BE2C (cell line): Measurements from ENCODE around the gene TLX2.
A peak's percentile ranks its signal among the peaks of the same experiment; 100 is the strongest.

Experiments
- DNase-seq: peaks from one replicate; pipeline ENCODE4 v3.0.0-alpha.2; 2020
- H3K27me3 ChIP-seq: fragments of 250-450 bp; sonication (Bioruptor Pico); 2 replicates; pipeline ENCODE4 v1.5.1; 2020; ENCODE audit warnings: mild to moderate bottlenecking
- H3K36me3 ChIP-seq: fragments of 250-450 bp; sonication (Bioruptor Pico); 2 replicates; pipeline ENCODE4 v1.5.1; 2020; ENCODE audit warnings: mild to moderate bottlenecking
- H3K4me1 ChIP-seq: fragments of 250-450 bp; sonication (Bioruptor Pico); 2 replicates; pipeline ENCODE4 v1.5.1; 2020
- H3K4me3 ChIP-seq: 2 replicates; pipeline ENCODE4 v1.5.1; 2011; ENCODE audit warnings: low read depth, low read length
- H3K9me3 ChIP-seq: fragments of 250-450 bp; sonication (Bioruptor Pico); 2 replicates; pipeline ENCODE4 v1.5.1; 2020
- TF ChIP-seq, protein P1 (sequence below): IDR thresholded peaks from 2 replicates; pipeline ENCODE4 v1.5.1; 2012; ENCODE audit warnings: mild to moderate bottlenecking, low read depth, low read length

TLX2 gene

DNA sequence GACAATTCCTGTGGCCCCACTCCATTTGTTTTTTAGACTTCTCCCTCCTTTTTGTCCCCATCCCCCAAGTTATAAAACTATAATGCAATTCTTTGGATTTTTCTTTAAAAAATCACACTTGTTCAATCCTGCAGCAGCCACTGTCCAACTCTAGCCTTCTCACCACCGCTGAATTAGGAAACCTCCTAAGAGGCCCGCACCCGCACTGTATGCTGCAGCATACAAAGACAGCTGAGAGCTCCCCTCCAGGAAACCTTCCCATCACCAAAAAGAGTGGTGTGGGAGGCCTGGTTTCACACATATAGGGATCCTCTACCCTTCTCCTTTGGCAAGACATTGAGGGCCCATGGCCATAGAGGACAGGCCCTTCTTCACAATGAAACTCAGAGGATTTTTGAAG is 9.7 kb upstream of the TLX2 start:
- H3K4me1 ChIP-seq: peaks cover 11% of the 10 kb centered on the region
- no peak for DNase-seq
- H3K27me3 ChIP-seq: no peaks in the 10 kb centered on the region

DNA sequence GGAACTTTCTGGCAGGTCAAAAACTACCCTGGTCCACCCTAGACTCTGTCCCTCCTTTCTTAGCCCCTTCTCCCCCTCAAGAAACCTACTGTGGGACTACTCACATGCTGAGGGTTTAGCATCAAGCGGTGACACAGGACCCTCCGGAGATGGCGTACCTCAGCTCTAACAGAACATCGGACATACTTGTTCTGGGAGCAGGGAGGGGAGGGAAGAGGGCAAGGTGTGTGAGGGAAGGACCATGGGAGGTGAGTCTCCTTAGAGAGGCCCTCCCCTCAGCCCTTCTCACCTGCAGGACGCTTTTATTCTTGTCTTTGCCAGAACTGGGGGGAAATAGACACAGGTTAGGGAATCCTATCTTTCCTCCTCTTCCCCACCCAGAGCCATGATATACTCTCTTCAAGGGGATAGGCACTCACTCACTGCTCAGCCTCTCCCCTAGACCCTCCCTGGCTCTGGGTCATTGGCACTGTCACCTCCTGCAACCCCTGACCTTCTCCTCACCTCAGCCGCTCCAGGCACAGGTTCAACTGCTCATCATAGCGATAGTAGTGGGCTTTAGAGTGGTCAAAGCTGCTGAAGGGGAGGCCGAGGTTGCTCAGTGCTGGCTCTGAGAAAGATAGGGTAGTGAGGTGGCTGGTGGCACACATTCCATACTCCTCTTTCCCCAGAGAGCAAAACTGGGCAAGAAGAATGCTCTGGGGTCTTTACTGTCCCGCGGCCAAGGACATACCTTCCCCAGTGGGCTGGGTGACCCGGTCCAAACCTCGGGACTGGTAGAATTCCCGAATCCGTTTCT is 8.6 kb upstream of the TLX2 start:
- H3K4me3 ChIP-seq: peak overlapping the region; percentile 75
- peaks cover 9% of the 10 kb centered on the region for H3K4me1 ChIP-seq
- H3K9me3 ChIP-seq: no peaks in the 10 kb centered on the region
- no peaks in the 10 kb centered on the region for H3K27me3 ChIP-seq
- H3K36me3 ChIP-seq: peaks cover 26% of the 10 kb centered on the region
- no peak for DNase-seq
- TF ChIP-seq, protein P1, sequence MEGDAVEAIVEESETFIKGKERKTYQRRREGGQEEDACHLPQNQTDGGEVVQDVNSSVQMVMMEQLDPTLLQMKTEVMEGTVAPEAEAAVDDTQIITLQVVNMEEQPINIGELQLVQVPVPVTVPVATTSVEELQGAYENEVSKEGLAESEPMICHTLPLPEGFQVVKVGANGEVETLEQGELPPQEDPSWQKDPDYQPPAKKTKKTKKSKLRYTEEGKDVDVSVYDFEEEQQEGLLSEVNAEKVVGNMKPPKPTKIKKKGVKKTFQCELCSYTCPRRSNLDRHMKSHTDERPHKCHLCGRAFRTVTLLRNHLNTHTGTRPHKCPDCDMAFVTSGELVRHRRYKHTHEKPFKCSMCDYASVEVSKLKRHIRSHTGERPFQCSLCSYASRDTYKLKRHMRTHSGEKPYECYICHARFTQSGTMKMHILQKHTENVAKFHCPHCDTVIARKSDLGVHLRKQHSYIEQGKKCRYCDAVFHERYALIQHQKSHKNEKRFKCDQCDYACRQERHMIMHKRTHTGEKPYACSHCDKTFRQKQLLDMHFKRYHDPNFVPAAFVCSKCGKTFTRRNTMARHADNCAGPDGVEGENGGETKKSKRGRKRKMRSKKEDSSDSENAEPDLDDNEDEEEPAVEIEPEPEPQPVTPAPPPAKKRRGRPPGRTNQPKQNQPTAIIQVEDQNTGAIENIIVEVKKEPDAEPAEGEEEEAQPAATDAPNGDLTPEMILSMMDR: no peak

More for the DNA sequence above, 9.7 kb upstream of the TLX2 start:
- Histone ChIP-seq H3K4me3 (no peak overlapping the region), H3K9me3 (no peaks in the 10 kb centered on the region), H3K36me3 (peaks cover 26% of the 10 kb centered on the region)
- TF ChIP-seq, protein P1: no peak

DNA sequence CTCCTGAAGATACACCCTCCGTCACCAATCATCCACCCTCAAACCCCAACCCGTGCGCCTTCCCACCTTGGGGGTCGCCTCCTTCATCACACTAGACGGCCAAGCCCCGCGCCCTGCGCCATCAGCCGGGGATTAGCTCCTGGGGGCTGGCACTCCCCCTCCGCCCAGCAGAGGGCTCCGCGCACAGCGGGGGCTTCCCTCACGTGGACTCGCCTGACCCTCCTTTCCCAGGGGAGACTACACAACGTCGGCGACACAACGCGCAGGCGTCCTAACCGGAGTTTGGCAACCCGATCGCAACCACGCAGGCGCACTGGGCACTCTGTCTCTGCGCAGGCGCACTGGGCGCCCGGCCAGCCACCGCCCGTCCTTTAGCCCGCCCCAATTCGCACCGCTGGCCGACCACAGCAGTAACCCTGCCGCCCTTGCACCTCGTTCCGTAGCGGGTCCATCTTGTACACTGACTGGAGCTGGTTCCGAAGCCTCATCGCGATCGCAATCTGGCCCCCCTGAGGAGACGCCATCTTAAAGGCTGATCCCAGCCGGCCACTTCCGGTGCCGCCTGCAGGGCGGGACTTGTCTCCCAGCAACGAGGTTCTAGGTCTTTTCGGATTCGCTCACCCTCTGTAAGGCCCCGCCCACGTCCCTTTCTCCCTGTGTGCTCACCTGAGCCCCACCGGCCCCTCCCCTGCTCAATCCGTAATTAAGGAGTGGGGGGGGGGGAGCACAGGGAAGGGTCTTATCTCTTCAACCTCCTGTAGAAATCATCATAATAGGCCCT is 6.9 kb upstream of the TLX2 start, which contains the start of gene PCGF1:
TSS of gene PCGF1 (minus strand) at position 551 of the 781 bp plus-strand sequence. CDS start at position 524, 27 bp downstream.
- peak within 1 kb of the TSS; percentile 75 for H3K4me3 ChIP-seq
- H3K9me3 ChIP-seq: no peaks in the 10 kb centered on the region
- peaks cover 6% of the 10 kb centered on the region for H3K4me1 ChIP-seq
- TF ChIP-seq, protein P1: peak; percentile 61
- DNase-seq: peak; percentile 95
- peaks cover 26% of the 10 kb centered on the region for H3K36me3 ChIP-seq
- no peaks in the 10 kb centered on the region for H3K27me3 ChIP-seq

DNA sequence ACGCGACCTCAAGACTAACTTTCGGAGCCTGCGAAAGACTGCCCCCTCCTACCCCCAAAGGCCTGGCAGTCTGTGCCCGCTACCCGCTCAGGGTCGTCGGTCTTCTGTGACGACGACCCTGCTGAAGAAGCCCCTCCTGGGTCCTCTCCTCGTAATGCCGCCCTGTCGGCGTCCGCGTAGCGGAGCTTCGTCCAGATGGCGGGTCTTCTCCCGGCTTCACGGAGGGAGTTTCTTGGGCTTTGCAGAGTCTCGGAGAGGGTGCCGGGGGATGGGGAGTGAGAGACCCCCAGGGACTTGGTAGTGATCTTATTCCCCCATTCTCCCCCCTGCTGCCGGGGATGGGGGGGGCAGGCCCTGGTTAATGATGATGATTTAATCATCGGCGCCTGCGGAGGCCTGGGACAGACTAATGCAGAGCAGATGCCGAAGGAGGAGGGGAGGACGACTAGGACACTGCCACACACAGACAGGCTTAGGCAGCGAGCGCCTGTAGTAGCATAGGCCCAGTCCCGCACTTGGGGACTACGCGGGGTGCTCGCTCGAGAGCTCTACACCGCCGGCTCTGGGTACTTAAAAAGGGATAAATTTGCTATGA is 6.2 kb upstream of the TLX2 start:
- TF ChIP-seq, protein P1: no peak
- peak; percentile 91 for DNase-seq
- Histone ChIP-seq H3K36me3 (peaks cover 26% of the 10 kb centered on the region), H3K4me1 (peaks cover 11% of the 10 kb centered on the region), H3K27me3 (no peaks in the 10 kb centered on the region), H3K4me3 (peak overlapping the region; percentile 75), H3K9me3 (no peaks in the 10 kb centered on the region)

DNA sequence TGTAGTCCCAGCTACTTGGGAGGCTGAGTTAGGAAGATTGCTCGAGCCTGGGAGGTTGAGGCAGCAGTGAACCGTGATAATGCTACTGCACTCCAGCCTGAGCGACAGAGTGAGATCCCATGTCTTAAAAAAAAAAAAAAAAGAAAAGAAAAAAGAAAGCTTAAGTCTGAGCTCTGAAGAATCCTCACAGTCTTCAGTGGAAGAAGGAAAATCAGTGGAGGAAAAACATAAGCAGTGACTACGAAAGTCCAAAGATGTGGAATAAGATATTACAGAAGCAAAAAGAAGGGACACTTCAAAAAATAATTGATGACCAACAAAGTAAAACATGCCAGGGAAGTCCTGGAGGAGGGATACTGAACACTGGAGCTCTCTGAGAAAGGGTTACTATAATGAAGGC is 4.0 kb upstream of the TLX2 start:
- DNase-seq: no peak
- H3K27me3 ChIP-seq: no peaks in the 10 kb centered on the region
- H3K36me3 ChIP-seq: peaks cover 23% of the 10 kb centered on the region
- H3K9me3 ChIP-seq: no peaks in the 10 kb centered on the region
- TF ChIP-seq, protein P1: no peak
- H3K4me1 ChIP-seq: peaks cover 11% of the 10 kb centered on the region
- H3K4me3 ChIP-seq: no peak overlapping the region
